IMR-90 (cell line): ENCODE results near the gene ZNF423. TPM values are rescaled to one million over a fixed set of nuclear protein-coding genes. Genes with fewer than 3 reads are reported as not detected.

Experiments used
- ATAC-seq: fragments of 200-7000 bp; cut with Tn5 transposase; 2 replicates; pipeline ENCODE4 v1.9.1; 2020; ENCODE audit warnings: low read depth, mild to moderate bottlenecking, moderate library complexity
- BruUV-seq: library from RNA; stranded (reverse); fragments of 400-500 nt; replicated peaks from 2 replicates; lab custom pipeline; 2021; lab: Mats Ljungman, UMichigan
- CTCF ChIA-PET: fragments of 300-600 bp; formaldehyde crosslinking; extraction: SDS; loops from one replicate; lab custom pipeline; 2021; ENCODE audit warnings: antibody characterized with exemption; lab: Yijun Ruan, JAX
- POLR2A ChIA-PET: fragments of 300-600 bp; sonication (Branson Sonifier 250); formaldehyde crosslinking; loops from one replicate; lab custom pipeline; 2022; ENCODE audit warnings: antibody characterized with exemption; ENCODE audit not compliant: unreplicated experiment; lab: Charles Lee
- DNase-seq: peaks from one replicate; pipeline ENCODE4 v3.0.0; 2013
- H2AFZ ChIP-seq: replicated peaks from 2 replicates; pipeline ENCODE3; 2013; ENCODE audit warnings: low read length, mild to moderate bottlenecking; ENCODE audit not compliant: poor library complexity
- H2AK5ac ChIP-seq: 2 replicates; pipeline ENCODE4 v1.6.1; 2013; ENCODE audit warnings: low read depth, low read length, inconsistent platforms
- H2AK9ac ChIP-seq: replicated peaks from 2 replicates; pipeline ENCODE3; 2013; ENCODE audit warnings: mild to moderate bottlenecking, low read depth, low read length, moderate library complexity; ENCODE audit not compliant: poor library complexity
- H2BK120ac ChIP-seq: 2 replicates; pipeline ENCODE4 v1.6.1; 2013; ENCODE audit warnings: low read depth, low read length, inconsistent platforms
- H2BK15ac ChIP-seq: 3 replicates; pipeline ENCODE4 v1.6.1; 2013; ENCODE audit warnings: low read depth, low read length, inconsistent platforms
- H2BK20ac ChIP-seq: 2 replicates; pipeline ENCODE4 v1.6.1; 2013; ENCODE audit warnings: low read depth, mild to moderate bottlenecking, inconsistent platforms, low read length, moderate library complexity
- H2BK5ac ChIP-seq: 2 replicates; pipeline ENCODE4 v1.6.1; 2013; ENCODE audit warnings: mild to moderate bottlenecking, low read depth, low read length, inconsistent platforms; ENCODE audit not compliant: poor library complexity, severe bottlenecking
- H3K14ac ChIP-seq: replicated peaks from 2 replicates; pipeline ENCODE4 v1.6.1; 2013; ENCODE audit warnings: low read depth, low read length, inconsistent platforms
- H3K18ac ChIP-seq: 2 replicates; pipeline ENCODE4 v1.6.1; 2013; ENCODE audit warnings: low read depth, low read length, control low read depth
- H3K23ac ChIP-seq: 2 replicates; pipeline ENCODE4 v1.6.1; 2013; ENCODE audit warnings: low read depth, low read length, inconsistent platforms
- H3K27ac ChIP-seq: 2 replicates; pipeline ENCODE4 v1.5.1; 2013; ENCODE audit warnings: mild to moderate bottlenecking, control low read depth, low read length; ENCODE audit not compliant: insufficient read depth
- H3K27me3 ChIP-seq: 2 replicates; pipeline ENCODE4 v1.6.1; 2013; ENCODE audit warnings: low read length; ENCODE audit not compliant: control insufficient read depth, insufficient read depth
- H3K36me3 ChIP-seq: 2 replicates; pipeline ENCODE4 v1.6.1; 2013; ENCODE audit warnings: low read length, mixed read lengths; ENCODE audit not compliant: control insufficient read depth, insufficient read depth
- H3K4ac ChIP-seq: 2 replicates; pipeline ENCODE4 v1.6.1; 2013; ENCODE audit warnings: low read depth, low read length, inconsistent platforms
- H3K4me1 ChIP-seq: 2 replicates; pipeline ENCODE4 v1.6.1; 2013; ENCODE audit warnings: low read length, mixed read lengths; ENCODE audit not compliant: control insufficient read depth, insufficient read depth
- H3K4me2 ChIP-seq: 2 replicates; pipeline ENCODE4 v1.6.1; 2013; ENCODE audit warnings: low read depth, mild to moderate bottlenecking, control low read depth, low read length, moderate library complexity
- H3K4me3 ChIP-seq: 2 replicates; pipeline ENCODE4 v1.5.1; 2013; ENCODE audit warnings: low read depth, mild to moderate bottlenecking, control low read depth, low read length, moderate library complexity; ENCODE audit not compliant: insufficient read depth
- H3K56ac ChIP-seq: 2 replicates; pipeline ENCODE4 v1.6.1; 2013; ENCODE audit warnings: low read length, inconsistent platforms; ENCODE audit not compliant: insufficient read depth; ENCODE audit errors: extremely low read depth
- H3K79me1 ChIP-seq, 2 experiments: 2 replicates each; pipeline ENCODE4 v1.6.1; 2013; ENCODE audit warnings: low read length in 2 of 2, inconsistent platforms in 1 of 2, low read depth in 1 of 2
- H3K9ac ChIP-seq: 2 replicates; pipeline ENCODE4 v1.6.1; 2013; ENCODE audit warnings: low read depth, low read length, control low read depth
- H3K9me1 ChIP-seq: 2 replicates; pipeline ENCODE4 v1.6.1; 2013; ENCODE audit warnings: low read length, inconsistent platforms; ENCODE audit not compliant: insufficient read depth
- H3K9me3 ChIP-seq: 2 replicates; pipeline ENCODE4 v1.6.1; 2013; ENCODE audit warnings: low read length; ENCODE audit not compliant: control insufficient read depth, insufficient read depth
- H4K20me1 ChIP-seq: 2 replicates; pipeline ENCODE4 v1.6.1; 2013; ENCODE audit warnings: low read length, inconsistent platforms; ENCODE audit not compliant: insufficient read depth
- H4K5ac ChIP-seq: 2 replicates; pipeline ENCODE4 v1.6.1; 2013; ENCODE audit warnings: mild to moderate bottlenecking, low read depth, low read length, control low read depth
- H4K8ac ChIP-seq, 2 experiments: 2 replicates each; pipeline ENCODE4 v1.6.1; 2013; ENCODE audit warnings: low read depth in 2 of 2, low read length in 2 of 2, control low read depth in 1 of 2, inconsistent platforms in 1 of 2
- H4K91ac ChIP-seq: 2 replicates; pipeline ENCODE4 v1.6.1; 2013; ENCODE audit warnings: low read depth, low read length, inconsistent platforms; ENCODE audit not compliant: insufficient read depth
- BHLHE40 ChIP-seq: fragments of 150-350 bp; IDR thresholded peaks from 2 replicates; pipeline ENCODE4 v1.6.1; 2016; ENCODE audit warnings: mild to moderate bottlenecking, low read depth, low read length
- CEBPB ChIP-seq: IDR thresholded peaks from 2 replicates; pipeline ENCODE4 v1.6.1; 2012; ENCODE audit warnings: low read depth, low read length, improper control_type of control experiment
- CHD1 ChIP-seq: IDR thresholded peaks from 2 replicates; pipeline ENCODE4 v1.6.1; 2012; ENCODE audit warnings: low read depth, low read length, improper control_type of control experiment
- FOS ChIP-seq: fragments of 150-350 bp; IDR thresholded peaks from 2 replicates; pipeline ENCODE4 v1.6.1; 2016; ENCODE audit warnings: low read depth, low read length
- MAFK ChIP-seq: IDR thresholded peaks from 2 replicates; pipeline ENCODE4 v1.6.1; 2012; ENCODE audit warnings: low read depth, low read length, improper control_type of control experiment
- MAZ ChIP-seq: IDR thresholded peaks from 2 replicates; pipeline ENCODE4 v1.6.1; 2012; ENCODE audit warnings: low read depth, mild to moderate bottlenecking, low read length, improper control_type of control experiment, moderate library complexity, borderline replicate concordance
- MXI1 ChIP-seq: IDR thresholded peaks from 2 replicates; pipeline ENCODE4 v1.6.1; 2012; ENCODE audit warnings: low read depth, mild to moderate bottlenecking, low read length, moderate library complexity, borderline replicate concordance
- NFE2L2 ChIP-seq: fragments of 150-350 bp; IDR thresholded peaks from 2 replicates; pipeline ENCODE4 v1.6.1; 2016; ENCODE audit warnings: low read depth, mild to moderate bottlenecking, low read length
- POLR2A ChIP-seq: IDR thresholded peaks from 2 replicates; pipeline ENCODE4 v1.6.1; 2012; ENCODE audit warnings: mild to moderate bottlenecking, low read depth, low read length
- RAD21 ChIP-seq: IDR thresholded peaks from 2 replicates; pipeline ENCODE4 v1.6.1; 2012; ENCODE audit warnings: low read length, improper control_type of control experiment
- RCOR1 ChIP-seq: IDR thresholded peaks from 2 replicates; pipeline ENCODE4 v1.6.1; 2012; ENCODE audit warnings: mild to moderate bottlenecking, low read length, improper control_type of control experiment; ENCODE audit not compliant: insufficient replicate concordance
- RFX5 ChIP-seq: IDR thresholded peaks from 2 replicates; pipeline ENCODE4 v1.8.0; 2012; ENCODE audit warnings: low read depth, mild to moderate bottlenecking, low read length, moderate library complexity
- SMC3 ChIP-seq: fragments of 150-350 bp; IDR thresholded peaks from 2 replicates; pipeline ENCODE4 v1.6.1; 2016; ENCODE audit warnings: low read depth, mild to moderate bottlenecking, antibody characterized with exemption, low read length, moderate library complexity
- WGBS, 2 experiments: methylation state at CpG; one replicate each; pipeline versions ENCODE4 v1.1.5 to v1.1.7; 2013; ENCODE audit warnings: missing lambda C conversion rate in 2 of 2; ENCODE audit not compliant: insufficient read length in 1 of 2; ENCODE audit errors: extremely low coverage in 2 of 2; 5-methylcytosine and 5-hydroxymethylcytosine counted together
- dilution Hi-C: fragments of 300-500 bp; cut with HindIII; formaldehyde crosslinking; loops from one replicate; pipeline ENCODE4 v1.14.3; 2018; ENCODE audit warnings: low sequenced_read_pairs; ENCODE audit not compliant: unreplicated experiment
- in situ Hi-C: fragments of 300-500 bp; cut with MboI; formaldehyde crosslinking; loops from 3 replicates; pipeline ENCODE4 v1.14.3; 2019; ENCODE audit warnings: low sequenced_read_pairs, inconsistent platforms, mixed read lengths
- intact Hi-C: fragments of 100-400 bp; cut with micrococcal nuclease; formaldehyde crosslinking; loops from 2 replicates; pipeline ENCODE4 v1.10.0; 2022
- polyA plus RNA-seq, 3 experiments: library from polyadenylated mRNA; depleted of rRNA; stranded (reverse); fragments of >200 nt; gene quantifications; 2 replicates each; pipeline ENCODE4 v1.2.3, GENCODE V29; 2012; ENCODE audit warnings: low replicate concordance in 1 of 3
- total RNA-seq: library from RNA; depleted of rRNA; stranded (reverse); fragments of >200 nt; gene quantifications from 2 replicates; pipeline ENCODE4 v1.2.3, GENCODE V29; 2012
- TF ChIP-seq, protein P1 (sequence below): fragments of 150-350 bp; IDR thresholded peaks from 2 replicates; pipeline ENCODE4 v1.6.1; 2016; ENCODE audit warnings: low read depth, mild to moderate bottlenecking, low read length, moderate library complexity, borderline replicate concordance
- TF ChIP-seq, protein P2 (sequence below): fragments of 150-350 bp; IDR thresholded peaks from 2 replicates; pipeline ENCODE4 v1.6.1; 2017; ENCODE audit warnings: mild to moderate bottlenecking, antibody characterized with exemption, low read length, low read depth
- TF ChIP-seq, protein P3 (sequence below): conservative IDR thresholded peaks from 2 replicates; pipeline ENCODE4 v1.5.1; 2012; ENCODE audit warnings: mild to moderate bottlenecking, low read depth, low read length, improper control_type of control experiment

Gene ZNF423
- total and polyA plus RNA-seq, 2 of the 4 experiments (the other 2 are of a cell fraction), result under 0.01 to 0.10 TPM

DNA sequence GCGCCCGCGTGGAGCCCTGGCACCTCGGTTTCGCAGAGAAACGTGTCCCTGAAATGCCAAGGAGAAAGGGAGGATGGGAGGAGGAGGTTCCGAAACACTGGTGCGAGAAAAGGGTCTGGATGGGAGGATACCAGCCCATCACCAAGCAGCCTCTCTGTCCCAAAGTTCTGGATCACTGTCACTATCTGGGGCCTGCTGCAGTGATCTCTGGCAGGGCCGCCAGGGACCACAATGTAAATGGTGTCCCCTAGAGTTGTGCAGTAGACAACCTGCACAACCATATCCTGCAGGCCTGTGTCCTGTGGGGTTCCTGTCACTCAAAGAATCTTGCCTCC, 253.0 kb downstream of the ZNF423 start:
- no peak for DNase-seq
- in situ Hi-C loops, result no loop called here

More for the DNA sequence above, 253.0 kb downstream of the ZNF423 start:
- WGBS, 2 experiments, result no CpG with 5 or more reads among the region's 9 CpGs
- Histone ChIP-seq H3K27me3 (peaks cover 47% of the 10 kb centered on the region), H2BK120ac (no peak overlapping the region), H3K4me2 (no peak overlapping the region), H3K9me1 (no peaks in the 10 kb centered on the region), H3K23ac (no peak overlapping the region), H3K56ac (no peak overlapping the region), H4K20me1 (no peaks in the 10 kb centered on the region), H3K27ac (no peak overlapping the region), H3K9ac (no peak overlapping the region), H2AK5ac (no peak overlapping the region), H2AK9ac (peak overlapping the region; percentile 42), H4K91ac (no peak overlapping the region), H3K36me3 (no peaks in the 10 kb centered on the region), H3K18ac (no peak overlapping the region), H4K8ac (no peak overlapping the region), H3K4me3 (no peak overlapping the region), H3K4ac (no peak overlapping the region), H2AFZ (no peak overlapping the region), H4K5ac (no peak overlapping the region), H3K14ac (no peak overlapping the region), H3K9me3 (no peaks in the 10 kb centered on the region), H2BK15ac (no peak overlapping the region), H3K4me1 (no peaks in the 10 kb centered on the region), H2BK5ac (no peak overlapping the region), H2BK20ac (no peak overlapping the region), H3K79me1 (no peaks in the 10 kb centered on the region)
- ChIA-PET CTCF (no interaction called here), POLR2A (no interaction called here)
- dilution Hi-C loops, result no loop called here
- intact Hi-C loops, result no loop called here
- no peak for ATAC-seq
- BruUV-seq, result no TSS peak
- no peak for TF ChIP-seq SMC3
- no peak for TF ChIP-seq RFX5
- TF ChIP-seq MAFK, result no peak
- TF ChIP-seq CHD1, result no peak
- TF ChIP-seq, protein P1, sequence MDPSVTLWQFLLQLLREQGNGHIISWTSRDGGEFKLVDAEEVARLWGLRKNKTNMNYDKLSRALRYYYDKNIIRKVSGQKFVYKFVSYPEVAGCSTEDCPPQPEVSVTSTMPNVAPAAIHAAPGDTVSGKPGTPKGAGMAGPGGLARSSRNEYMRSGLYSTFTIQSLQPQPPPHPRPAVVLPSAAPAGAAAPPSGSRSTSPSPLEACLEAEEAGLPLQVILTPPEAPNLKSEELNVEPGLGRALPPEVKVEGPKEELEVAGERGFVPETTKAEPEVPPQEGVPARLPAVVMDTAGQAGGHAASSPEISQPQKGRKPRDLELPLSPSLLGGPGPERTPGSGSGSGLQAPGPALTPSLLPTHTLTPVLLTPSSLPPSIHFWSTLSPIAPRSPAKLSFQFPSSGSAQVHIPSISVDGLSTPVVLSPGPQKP, result no peak
- TF ChIP-seq, protein P2, sequence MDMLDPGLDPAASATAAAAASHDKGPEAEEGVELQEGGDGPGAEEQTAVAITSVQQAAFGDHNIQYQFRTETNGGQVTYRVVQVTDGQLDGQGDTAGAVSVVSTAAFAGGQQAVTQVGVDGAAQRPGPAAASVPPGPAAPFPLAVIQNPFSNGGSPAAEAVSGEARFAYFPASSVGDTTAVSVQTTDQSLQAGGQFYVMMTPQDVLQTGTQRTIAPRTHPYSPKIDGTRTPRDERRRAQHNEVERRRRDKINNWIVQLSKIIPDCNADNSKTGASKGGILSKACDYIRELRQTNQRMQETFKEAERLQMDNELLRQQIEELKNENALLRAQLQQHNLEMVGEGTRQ, result no peak
- TF ChIP-seq, protein P3, sequence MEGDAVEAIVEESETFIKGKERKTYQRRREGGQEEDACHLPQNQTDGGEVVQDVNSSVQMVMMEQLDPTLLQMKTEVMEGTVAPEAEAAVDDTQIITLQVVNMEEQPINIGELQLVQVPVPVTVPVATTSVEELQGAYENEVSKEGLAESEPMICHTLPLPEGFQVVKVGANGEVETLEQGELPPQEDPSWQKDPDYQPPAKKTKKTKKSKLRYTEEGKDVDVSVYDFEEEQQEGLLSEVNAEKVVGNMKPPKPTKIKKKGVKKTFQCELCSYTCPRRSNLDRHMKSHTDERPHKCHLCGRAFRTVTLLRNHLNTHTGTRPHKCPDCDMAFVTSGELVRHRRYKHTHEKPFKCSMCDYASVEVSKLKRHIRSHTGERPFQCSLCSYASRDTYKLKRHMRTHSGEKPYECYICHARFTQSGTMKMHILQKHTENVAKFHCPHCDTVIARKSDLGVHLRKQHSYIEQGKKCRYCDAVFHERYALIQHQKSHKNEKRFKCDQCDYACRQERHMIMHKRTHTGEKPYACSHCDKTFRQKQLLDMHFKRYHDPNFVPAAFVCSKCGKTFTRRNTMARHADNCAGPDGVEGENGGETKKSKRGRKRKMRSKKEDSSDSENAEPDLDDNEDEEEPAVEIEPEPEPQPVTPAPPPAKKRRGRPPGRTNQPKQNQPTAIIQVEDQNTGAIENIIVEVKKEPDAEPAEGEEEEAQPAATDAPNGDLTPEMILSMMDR, result no peak
- no peak for TF ChIP-seq RCOR1
- no peak for TF ChIP-seq MXI1
- TF ChIP-seq RAD21, result no peak
- no peak for TF ChIP-seq BHLHE40
- no peak for TF ChIP-seq FOS
- TF ChIP-seq NFE2L2, result no peak
- no peak for TF ChIP-seq MAZ
- no peak for TF ChIP-seq CEBPB
- no peak for TF ChIP-seq POLR2A
